HG02610 (cell line): ENCODE measurements around the gene C8B.

Experiments used
- ATAC-seq: cut with Tn5 transposase; IDR thresholded peaks from one replicate; pipeline ENCODE4 v1.9.1; 2021; ENCODE audit warnings: mild to moderate bottlenecking, moderate library complexity; ENCODE audit not compliant: unreplicated experiment

Gene C8B

DNA sequence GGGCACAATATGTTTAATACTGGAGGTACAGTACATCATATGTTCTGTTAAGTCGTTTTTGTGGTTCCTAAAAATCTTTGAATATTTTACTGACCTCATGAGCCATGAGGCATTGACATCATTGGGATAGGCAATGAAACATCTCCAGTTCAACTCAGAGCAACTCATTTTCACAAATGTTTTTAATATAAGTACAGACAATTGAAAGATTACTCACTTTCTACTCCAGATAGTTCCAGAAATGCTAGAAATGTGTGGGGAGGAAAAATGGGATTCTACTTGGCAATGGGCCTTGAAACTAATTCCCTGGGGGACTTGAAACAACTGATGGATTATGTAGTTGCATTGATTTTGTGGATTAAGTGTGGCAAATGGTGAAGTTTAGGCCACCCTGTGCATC is 7.2 kb upstream of the C8B start:
- ATAC-seq, result no peak

- ATAC-seq, result no peak
Measured at GRCh38 chr1:56970280-56970679, 4.5 kb upstream of the C8B start.

GRCh38 chr1:56968878-56969495 is 3.2 kb upstream of the C8B start:
- no peak for ATAC-seq

GRCh38 chr1:56967900-56968832 is 2.4 kb upstream of the C8B start:
- ATAC-seq, result no peak

- no peak for ATAC-seq
Measured at GRCh38 chr1:56967355-56967754, 1.5 kb upstream of the C8B start.

- ATAC-seq, result no peak
Measured at GRCh38 chr1:56966698-56966999, 834 bp upstream of the C8B start.

DNA sequence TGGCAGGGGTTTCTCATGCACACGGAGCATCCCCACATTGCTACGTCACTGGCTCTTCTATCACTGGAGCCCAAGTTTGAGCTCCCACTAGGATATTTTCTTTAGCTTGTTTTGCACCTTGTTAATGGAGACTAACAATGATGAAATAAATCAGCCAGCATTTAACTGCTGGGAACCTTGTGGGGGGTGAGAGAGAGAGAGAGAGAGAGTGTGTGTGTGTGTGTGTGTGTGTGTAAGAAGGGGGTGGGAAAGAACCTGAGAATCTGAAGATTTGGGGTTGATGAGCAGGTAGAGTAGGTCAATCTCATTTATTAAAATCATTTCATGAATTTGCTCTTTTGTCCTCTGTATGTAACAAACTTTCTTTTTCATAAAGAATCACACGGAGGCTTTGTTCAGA is 624 bp downstream of the C8B start:
- no peak for ATAC-seq

GRCh38 chr1:56964349-56965017 is 1.3 kb downstream of the C8B start:
- no peak for ATAC-seq

DNA sequence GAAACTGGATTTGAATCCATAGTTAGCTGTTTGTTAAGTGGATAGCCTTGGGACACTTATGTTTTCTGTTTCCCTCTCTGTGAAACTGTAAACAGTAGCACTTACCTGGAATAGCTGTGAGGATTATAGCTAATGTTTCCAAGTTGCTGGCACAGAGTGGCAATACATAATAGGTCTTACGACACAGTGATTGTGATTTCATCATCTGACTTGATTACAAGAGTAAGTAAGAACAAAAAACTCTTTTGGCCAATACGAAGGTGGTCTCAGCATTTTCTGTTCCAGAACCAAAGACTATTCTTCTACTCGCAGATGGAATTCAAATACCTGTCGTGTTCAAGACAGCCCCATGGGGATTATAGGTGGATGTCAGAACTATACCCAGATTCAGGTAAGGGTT is 2.1 kb downstream of the C8B start:
- ATAC-seq, result no peak

GRCh38 chr1:56961426-56961825 is 4.4 kb downstream of the C8B start:
- ATAC-seq, result no peak

DNA sequence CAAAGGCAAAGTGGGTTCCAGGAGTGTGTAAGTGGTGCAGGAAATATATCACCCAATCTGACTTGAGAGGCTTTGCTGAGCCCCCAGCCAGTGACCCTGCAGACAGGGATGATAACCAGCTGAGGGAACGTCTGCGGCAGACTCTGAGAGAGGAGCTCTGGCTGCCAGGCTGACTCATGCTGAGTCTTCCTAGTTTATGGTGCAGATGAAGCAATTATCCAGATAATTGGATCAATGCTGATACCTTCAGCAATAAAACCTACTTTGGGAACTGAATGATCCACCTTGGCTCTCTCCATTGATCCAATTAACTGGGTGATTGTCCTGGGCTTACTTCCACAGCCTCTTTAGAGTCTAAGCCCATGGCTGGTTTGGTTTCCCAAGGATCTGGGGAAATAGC is 7.3 kb downstream of the C8B start:
- no peak for ATAC-seq

DNA sequence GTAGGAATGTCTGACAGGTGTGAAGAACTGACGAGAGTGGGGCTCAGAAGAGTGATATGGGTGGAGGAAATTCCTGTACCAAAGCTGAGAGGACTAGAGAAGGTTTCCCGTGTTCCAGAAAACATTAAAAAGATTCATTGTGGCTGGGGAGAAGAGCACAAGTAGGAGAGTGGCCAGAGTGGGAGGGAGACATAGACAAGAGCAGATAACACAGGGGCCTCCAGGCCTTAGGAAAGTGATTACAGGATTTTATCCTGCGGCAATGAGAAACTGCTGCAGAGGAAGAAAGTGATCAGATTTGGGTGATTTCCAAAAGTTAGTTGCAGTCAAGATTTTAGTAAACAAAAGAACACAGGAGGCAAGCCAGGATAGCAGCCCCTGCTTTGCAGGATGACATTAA is 7.9 kb downstream of the C8B start:
- no peak for ATAC-seq

DNA sequence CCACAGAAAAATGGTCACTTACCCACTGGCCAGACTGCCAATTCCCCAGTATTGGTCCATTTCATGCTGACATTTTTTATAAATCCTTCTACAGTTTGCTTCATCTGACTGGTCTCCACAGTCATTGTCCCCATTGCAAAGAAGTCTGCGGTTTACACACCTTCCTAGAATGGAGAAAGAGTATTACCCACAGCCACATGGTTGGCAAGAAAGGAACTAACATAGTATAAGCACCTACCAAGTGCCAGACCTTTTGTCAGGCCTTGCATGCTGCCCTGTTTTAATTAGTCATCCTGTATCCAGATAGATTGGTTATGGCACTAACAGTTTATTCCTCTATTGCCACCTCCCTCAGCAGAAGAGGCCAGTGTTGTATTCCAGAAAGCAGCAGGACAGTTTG is 11.2 kb downstream of the C8B start:
- ATAC-seq, result no peak

GRCh38 chr1:56953386-56953785 is 12.4 kb downstream of the C8B start:
- no peak for ATAC-seq

- no peak for ATAC-seq
Measured at GRCh38 chr1:56952501-56952900, 13.3 kb downstream of the C8B start.

DNA sequence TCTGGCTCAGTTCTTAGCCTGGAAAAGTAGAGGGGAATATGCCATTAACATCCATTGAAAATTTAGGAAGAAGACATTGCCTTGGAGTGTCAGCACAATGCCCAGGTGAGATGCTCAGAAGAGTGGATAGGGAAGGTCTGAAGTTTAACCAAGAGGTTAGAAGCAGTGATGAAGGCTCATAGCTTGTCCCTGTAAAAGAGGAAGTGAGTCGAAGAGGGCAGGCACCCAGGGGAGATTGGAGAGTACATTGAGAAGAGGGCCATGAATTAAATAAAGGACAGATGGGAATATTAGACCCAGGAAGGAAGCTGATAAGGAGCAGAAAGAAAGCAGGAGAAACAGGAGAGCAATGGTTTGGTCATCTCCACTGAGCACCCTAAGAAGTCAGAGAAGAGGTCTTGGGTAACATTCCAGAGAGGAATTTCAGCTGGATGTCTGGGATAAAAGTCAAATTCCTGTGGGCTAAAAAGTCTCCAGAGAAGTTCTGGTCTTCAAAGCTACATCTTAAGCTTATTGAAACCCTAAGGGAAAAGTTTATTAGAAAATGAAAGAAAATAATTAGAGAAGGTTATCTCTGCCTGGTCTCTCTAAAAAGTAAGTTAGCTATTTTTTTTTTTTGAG is 17.3 kb downstream of the C8B start:
- ATAC-seq, result no peak

DNA sequence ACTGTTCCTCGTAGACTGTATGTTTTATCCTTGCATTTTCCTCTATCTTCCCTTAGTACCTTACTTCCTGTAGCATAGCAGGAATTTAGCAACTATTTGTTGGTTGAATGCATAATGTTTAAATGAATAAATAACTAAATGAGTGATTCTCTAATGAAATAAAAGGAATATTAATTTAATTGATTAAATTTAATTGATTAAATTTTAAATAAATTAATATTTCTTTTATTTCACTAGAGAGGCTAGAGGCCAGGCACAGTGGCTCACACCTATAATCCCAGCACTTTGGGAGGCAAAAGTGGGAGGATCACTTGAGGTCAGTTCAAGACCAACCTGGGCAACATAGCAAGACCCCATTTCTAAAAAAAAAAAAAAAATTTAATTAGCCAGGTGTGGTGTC is 25.8 kb downstream of the C8B start:
- no peak for ATAC-seq

DNA sequence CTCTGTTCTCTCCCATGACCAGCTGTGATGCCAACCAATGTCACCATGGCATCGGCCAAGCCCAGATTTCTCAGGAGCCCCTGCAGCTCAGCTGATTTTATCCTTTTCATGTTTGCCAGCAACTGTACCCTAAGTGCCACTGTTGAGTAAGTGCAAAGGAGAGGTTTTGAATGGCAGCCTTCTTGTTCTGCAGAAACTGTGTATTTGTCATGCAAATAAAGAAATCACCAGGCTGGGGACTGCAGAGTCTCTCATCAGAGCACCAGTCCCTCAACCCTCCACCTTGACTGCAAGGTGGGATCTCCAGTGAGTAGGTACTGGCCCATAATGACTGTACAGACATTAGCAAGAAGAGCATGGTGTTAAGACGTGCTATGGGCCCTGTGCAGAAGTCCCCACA is 26.6 kb downstream of the C8B start:
- no peak for ATAC-seq

GRCh38 chr1:56938646-56939045 is 27.2 kb downstream of the C8B start:
- ATAC-seq, result no peak

- ATAC-seq, result no peak
Measured at GRCh38 chr1:56934430-56935060, 31.3 kb downstream of the C8B start.

DNA sequence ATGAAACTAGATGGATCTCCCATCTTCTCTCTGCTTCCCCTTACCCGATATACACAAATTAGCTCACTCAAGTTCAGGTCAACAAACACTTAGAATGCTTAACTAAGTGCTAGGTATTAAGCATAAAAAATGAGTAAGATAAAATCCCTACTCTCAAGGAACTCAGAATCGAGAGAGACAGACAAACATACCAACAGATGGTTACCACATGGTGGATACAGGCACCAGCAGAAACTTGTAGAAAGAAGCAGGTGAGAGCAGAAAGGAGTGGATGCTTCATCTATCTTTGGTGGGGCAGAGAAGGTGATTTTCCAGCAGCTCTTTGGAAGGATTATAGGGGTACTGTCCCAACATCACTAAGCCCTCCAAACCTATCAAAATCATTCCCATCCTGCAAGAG is 32.2 kb downstream of the C8B start:
- ATAC-seq, result no peak
